LoVo (cell line): ENCODE measurements around the gene KLHL6.

Experiments used
- DNase-seq: peaks from one replicate; pipeline ENCODE4 v3.0.0-alpha.2; 2016; ENCODE audit warnings: low spot score

The KLHL6 gene

DNA sequence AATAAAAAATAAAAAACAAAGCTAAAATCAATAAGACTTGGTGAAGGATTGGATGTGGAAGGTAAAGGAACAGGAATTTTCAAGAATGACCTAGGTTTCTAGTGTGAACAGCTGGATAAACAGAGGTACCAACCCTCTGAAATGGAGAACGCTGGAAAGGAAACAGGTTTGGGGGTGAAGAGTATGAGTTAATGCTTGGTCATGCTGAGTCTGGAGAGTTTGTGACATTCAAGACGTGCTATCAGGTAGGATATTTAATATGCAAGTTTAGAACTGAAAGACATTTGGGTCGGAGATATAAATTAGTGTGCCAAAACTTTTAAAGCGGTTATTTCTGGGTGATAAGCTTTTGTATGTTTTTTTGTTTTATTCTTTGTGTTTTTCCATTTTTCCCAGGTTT is 11.4 kb upstream of the KLHL6 start:
- DNase-seq: no peak

DNA sequence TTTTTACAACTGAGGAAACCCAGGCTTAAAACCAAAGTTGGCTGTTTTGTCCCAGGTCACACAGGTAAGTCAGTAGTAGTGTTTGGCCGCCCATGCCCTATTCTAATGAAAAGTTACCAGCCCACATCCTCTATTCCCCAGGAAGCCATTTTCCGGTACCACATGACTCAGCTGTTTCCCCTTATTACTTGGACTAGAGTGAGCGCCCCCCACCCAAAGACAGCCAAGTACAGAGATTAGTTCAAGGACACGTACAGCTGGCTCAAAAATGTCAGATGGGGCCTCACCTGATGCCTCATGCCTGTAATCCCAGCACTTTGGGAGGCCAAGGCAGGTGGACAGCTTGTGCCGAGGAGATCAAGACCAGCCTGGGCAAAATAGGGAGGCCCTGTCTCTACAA is 8.5 kb upstream of the KLHL6 start:
- no peak for DNase-seq

DNA sequence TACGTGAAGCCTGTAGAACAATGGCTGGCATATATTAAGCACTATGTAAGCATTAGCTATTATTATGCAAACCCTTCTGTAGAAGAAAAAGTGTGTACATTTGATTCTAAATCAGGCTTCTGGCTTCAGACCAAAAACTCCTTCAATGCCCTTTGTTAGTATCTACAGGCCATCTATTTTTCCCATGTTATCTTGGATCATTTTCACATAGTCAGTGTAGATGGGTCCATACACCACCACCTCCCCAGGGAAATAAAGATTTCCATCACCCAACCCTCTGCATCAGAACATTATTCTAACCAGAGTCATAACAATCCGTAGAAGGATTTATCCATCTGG is 8.0 kb upstream of the KLHL6 start:
- DNase-seq: no peak

DNA sequence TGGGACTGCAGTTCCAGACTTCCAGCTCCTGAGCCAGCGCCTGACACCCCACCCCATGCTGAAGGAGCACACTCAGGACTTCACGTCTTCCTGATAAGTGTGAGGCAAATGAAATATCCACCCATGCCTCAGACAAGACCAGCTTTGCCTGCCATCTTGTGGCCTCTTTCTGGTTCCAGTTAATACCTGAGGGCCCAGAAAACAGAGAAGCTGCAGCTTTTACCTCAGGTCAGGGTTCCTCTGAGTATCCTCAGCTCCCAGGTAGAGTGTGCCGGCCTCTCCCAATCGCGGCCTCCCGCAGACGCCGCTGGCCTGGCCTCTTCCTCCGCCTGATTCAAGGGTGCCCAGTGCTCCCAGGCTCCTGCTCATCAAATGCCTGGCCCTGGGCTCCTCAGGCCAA is 5.1 kb upstream of the KLHL6 start:
- DNase-seq: no peak

DNA sequence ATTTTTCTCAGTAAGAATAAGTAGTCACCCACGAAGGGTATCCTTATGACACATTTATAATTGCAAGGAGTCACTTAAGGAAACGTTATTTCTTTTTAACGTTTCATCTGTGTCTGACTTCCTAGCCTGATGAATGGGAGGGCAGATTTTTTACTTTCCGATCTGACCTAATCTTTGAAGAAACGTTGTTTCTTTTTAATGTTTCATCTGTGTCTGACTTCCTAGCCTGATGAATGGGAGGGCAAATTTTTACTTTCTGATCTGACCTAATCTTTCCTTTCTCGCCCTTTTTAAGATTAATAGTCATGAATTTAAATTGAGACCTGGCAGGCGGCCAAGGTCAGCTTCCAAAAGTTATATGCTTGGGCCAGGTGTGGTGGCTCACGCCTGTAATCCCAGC is 3.0 kb upstream of the KLHL6 start:
- DNase-seq: no peak

DNA sequence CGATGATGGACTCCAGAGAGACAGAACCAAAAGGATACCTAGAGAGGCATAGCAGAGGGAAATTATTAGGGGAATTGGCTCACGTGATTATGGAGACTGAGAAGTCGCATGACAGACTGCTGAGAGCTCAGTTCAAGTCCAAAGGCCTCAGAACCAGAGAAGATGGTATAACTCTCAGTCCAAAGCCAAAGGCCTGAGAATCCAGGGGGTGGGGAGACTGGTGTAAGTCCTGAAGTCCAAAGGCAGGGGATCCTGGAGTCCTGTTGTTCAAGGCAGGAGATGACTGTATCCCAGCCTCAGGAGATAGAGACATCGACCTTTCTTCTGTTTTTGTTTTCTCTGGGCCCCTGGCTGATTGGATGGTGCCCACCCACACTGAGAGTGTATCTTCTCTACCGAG is 1.2 kb upstream of the KLHL6 start:
- no peak for DNase-seq

DNA sequence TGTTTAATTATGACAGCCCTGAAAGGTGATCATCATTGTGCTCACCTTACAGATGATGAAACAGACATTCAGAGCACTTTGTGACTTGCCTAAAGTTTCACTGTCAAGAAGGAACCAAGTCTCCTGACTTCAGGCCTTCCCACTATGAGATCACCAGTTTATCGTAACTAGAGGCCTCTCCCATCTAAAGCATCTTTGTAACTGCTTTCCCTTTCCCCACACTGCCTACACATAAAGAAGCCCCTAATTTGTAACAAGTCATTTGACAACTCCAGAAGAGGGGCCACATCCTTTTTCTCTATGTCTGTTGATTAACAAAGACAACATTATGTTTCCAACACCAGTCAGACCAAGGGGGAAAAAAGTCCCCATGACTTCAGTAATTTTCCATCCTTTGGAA is 1.1 kb downstream of the KLHL6 start:
- no peak for DNase-seq

DNA sequence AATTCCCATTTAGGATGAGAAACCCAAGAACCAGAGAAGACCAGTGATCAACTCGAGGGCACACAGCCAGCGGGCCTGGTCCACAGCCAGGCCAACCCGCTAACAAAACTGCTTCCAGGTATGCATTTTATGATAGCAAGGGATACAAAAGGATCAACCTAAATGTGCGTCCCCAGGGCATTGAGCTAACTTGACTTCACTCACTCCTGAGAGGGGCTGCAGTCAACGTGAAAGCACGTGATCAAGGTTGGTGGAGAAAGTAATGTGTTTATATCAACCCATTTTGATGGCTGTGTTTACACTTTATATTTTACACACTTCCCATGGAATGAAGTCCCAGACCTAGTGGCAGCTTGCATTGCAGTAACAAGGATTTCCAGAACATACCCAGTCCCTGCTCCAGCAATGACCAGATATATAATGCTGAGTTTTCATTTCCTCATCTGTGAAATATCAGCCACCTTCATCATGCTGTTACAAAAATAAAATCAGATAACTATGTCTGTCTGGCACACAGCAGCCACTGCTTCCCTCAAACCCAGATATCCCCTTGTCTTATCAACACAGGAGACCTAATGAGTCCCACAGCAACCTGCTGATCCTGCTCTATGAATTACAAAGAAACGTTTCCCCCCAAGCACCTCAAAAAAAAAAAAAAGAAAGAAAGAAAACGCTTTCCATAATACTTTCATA is 2.0 kb downstream of the KLHL6 start:
- DNase-seq: no peak

DNA sequence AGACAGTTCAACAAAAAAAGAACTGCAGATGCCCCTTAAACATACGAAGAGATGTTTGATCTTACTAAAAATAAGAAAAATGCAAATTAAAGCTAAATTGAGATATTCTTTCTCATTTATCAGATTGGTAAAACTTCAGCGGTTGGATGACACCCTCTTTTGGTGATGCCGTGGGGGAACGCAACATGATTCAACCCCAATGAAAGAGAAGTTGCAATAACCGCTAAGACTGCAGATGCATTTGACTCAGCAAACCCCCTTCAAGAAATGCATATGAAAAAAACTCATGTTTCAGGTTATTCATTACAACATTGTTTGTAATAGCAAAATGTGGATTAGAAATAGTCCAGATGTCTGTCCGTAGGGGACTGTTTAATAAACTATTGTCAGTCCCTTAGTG is 3.6 kb downstream of the KLHL6 start:
- no peak for DNase-seq

DNA sequence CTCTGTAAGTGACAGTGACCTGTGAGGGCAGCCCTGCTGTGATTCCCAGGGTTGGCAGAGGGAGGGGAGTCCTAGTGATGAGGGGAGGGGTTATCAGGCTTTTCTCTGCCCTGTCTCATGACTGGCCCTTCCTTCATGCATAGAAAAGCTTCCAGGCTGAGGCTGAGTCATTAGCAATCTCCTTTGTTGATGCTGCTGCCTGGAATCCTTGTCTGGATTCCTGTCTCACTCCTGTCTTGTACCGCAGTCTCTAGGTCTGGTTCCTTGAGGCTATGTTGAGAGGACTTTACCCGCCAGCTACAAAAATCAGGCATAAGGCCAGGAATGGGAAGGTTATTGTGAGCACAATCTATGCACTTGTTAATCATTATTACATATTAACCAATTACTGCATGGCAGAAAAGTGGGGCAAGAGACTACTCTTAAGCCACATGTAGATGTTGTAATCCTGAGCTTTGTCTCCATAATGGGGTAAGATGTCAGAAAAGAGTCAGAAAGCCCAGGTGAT is 7.2 kb downstream of the KLHL6 start:
- DNase-seq: peak; percentile 8

DNA sequence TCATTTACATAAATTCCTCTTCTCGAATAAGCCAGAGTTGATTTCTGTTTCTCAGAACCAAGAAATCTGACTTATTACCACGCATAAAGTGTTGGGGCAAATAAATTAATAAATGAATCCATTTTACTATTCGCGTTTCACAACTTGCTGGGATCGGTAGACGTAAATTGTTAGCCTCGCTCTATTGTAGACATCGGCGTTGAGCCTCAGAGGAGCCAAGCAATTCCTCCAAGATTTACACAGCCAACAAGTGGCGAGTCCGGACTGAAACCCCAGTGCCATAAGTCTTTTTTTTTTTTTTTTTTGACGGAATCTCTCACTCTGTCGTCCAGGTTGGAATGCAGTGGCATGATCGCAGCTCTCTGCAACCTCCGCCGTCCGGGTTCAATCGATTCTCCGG is 8.9 kb downstream of the KLHL6 start:
- no peak for DNase-seq

DNA sequence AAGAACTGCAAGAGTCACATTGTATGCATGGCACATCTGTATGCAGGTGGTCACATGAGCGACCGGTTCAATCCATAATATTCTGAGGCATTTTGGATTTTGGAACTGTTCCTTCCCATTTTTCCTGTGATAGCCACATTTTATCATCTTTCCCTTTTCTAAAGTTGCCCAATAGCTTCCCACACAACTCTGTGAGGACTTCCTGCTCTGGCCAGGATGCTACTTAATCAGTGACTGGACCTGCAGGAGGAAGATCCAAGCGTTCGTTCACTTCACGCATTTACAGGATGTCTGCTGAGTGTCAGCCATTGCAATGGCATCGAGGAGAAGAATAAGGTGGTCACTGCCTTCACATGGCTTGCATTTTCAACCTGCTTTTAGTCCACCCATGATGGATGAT is 9.8 kb downstream of the KLHL6 start:
- no peak for DNase-seq

DNA sequence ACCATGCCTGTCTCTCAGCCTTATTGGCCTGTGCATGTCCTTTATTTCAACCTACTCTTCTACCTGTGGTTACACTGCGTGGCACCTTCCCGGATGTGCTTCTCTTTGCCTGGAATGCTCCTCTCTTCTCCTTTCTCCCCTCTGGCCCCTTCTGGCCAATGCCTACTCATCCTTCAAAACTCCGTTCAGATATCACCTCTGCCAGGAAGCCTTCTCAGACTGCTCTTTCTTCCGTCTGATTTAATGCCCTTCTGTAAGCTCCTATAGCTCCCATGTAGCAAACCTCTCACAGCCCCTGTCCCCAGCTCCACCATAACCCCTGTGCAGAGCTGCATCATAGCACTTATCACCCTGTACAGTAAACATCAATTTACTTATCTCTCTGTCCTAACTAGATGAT is 13.2 kb downstream of the KLHL6 start:
- no peak for DNase-seq

DNA sequence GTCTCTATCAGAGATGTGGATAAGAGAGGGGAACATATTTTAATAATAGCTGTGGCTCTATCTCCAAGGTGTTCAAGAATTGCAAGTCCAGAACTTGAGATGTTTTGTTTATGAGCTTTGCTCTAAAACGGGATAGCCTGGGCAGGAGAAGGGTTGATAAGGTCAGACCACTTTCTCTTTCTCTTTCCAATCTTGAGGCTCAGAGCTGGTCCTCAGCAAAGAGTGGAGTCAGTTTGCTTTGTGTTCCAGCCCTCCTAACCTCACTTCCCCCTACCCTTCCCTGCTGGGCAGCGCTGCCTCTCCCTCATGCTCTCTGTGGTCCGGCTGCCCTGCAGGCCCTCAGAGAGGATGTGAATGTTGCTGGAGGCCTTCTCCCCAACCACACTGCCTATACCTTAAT is 13.8 kb downstream of the KLHL6 start:
- DNase-seq: no peak

DNA sequence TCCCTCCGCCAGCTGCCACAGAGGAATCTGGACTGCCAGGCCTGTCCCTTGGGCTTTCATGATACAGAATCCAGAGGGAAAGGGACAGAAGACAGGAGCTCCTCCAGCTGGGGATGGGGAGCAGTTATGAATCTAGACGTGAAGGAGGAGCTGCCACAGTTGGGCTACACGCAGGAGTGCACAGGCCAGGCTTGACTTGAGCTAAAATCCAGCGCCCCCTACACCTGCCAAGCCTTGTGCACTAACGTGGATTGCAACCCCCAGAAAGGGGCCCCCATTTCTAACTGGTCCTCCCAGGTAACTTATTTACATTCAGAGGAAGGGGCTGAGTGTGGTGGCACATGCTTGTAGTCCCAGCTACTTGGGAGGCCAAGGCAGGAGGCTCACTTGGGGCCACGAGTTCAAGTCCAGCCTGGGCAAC is 14.3 kb downstream of the KLHL6 start:
- no peak for DNase-seq

DNA sequence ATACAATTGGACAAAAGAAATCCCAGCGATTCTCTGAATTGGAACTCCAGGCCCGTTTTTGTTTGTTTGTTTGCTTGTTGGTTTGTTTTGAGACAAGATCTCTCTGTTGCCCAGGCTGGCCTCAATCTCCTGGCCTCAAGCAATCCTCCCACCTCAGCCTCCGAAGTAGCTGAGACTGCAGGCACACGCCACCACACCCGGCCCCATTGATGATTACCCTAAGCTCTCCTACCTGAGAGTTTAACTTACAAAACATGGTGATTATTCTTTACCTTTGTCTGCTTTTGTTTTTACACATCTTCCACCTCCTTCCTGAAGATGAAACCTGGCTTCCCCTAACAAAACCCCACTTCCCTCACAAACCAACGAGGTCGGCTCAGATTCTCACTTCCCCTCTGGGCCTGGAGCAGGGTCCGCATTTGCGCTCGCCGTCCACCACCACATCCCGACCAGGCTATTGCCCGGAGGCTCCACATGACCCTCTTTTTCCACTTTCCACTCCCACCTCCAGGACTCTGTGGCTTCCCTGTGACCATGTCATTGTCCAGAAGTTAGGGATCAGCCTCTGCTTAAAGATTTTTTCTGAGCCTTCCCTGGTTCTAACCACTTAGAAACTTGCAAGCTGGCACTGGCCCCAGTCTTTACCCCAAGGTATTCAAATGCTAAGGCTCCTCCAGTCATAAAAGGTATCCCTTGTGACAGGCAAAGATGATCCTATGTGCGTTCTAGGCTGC is 14.8 kb downstream of the KLHL6 start:
- no peak for DNase-seq

DNA sequence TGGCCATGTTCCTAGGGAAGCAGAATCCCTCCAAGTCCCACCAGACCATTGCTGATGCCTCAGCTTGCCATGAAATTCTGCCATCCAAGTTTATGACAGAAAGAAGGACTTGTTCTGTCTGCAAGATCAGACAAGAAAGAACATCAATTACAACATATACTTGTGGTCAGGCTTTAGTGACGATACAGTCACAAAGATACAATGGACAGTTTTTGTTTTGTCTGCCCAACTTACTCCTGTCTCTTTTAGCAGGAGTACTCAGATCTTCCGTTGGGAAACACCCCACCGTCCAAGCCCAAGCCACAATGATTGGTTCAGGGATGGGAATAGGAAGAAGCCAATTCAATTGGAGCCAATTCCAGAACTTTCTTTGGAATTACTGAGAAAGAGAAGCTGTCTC is 15.7 kb downstream of the KLHL6 start:
- DNase-seq: no peak

DNA sequence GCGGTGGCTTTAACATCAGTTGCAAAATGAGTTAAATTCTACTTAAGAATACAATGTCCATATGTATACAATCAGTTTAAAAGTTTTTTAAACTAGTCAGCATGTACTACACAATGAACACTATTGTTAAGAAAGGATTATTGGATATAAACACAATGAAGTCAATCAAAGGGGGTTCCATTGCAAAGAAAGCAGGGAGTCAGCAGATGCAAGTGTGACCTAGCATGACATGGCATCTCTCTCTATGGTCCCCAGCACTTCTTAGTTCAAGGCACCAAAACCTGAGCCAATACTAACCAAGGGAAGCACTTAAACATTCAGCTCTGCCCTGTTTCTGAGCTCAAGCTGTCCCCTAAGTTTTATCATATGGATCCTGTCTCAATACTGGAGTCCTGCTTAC is 17.0 kb downstream of the KLHL6 start:
- DNase-seq: no peak

DNA sequence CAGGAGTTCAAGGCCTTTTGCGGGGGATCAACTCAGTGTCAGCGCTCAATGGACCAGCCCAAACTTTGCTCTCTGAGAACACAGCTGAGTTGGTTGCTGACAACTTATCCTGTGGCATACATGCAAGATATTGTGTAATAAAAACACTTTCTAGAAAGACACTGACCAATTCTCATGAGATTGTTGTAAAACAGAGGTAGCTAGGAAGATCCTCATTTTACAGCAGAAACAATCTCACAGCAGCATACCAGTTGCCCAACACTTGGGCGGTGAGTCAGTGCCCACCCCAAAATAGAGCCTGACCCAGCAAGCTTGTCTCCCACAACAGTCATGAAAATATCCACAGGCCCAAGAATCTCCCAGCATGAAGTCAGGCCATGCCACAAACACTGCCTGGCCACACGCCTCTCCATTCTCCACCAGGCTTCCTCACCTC is 18.2 kb downstream of the KLHL6 start:
- DNase-seq: no peak

DNA sequence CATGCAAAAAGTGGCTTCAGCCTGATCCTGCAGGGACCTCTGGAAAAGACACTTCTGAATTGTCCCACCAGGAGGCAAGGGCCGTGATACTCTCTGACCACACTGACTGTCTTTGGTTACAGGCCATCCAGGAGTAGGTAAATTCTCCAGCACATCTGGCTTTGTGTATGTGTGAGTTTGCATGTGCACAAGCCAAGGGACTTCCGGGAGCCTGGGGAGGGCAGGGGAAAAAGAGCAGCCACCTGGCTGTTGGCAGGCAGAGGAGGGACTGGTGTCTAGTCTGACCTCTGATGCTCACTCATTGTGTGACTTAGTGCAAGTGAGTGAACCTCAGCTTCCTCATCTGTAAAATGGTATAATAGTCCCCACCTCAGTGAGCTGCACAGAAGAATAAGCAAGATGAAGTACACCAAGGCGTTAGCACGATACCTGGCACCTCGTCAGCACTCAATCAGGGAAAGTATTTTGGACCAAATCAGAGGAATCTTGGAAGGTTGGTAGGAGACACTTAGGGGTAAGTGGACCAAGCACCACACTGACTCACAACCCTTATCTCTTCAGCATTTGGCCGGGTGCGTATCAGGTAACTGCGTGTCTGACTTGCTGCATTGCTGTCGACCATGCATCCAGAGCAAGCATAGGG is 19.1 kb downstream of the KLHL6 start:
- DNase-seq: no peak

DNA sequence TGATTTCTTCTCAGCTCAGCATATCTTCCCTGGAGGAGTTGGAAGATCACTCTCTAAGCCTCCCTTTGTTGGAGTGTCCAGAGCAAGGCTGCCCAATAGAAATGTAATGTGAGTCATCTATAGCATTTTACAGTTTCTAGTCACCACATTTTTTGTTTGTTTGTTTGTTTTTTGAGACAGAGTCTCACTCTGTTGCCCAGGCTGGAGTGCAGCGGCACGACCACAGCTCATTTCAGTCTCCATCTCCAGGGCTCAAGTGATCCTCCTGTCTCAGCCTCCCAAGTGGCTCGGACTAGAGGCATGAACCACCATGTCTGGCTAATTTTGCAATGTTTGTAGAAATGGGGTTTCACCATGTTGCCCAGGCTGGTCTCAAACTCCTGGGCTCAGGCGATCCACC is 21.3 kb downstream of the KLHL6 start:
- DNase-seq: no peak

DNA sequence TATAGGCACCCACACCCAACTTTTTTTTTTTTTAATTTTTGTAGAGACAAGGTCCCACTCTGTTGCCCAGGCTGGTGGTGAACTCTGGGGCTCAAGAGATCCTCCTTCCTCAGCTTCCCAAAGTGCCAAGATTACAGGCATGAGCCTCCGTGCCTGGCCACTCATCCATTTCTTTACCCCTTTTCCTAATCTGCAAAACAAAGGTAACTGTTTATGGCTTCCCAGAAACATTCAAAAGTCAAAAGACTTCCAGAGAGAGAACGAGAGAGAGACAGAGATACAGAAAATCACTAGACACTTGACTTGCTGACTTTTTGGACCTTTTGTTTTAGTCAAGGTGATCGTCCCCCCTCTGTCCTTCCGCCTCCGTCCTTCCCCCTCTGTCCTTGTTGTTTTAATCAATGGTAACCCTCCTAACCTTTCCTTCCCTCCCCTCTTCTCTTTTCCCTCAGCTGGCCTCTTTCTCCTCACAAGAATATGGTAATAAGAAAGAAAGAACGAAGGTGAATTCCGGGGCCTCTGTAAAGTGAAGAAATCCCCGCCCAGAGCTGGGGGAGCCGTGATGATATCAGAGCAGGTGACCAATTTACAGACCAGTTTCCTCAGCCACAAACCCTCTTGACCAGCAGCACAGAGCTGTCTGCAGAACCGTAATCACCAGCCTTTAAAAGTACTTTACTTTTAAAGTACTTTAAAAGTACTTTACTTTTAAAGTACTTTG is 21.9 kb downstream of the KLHL6 start:
- DNase-seq: no peak
